SK-N-SH treated with all-trans-retinoic acid at 6 μM for 48 hours (cell line): Measurements from ENCODE around the gene GDF11.

ENCODE experiments used
- ATAC-seq: fragments of 200-7000 bp; cut with Tn5 transposase; 3 replicates; pipeline ENCODE4 v1.9.1; 2020; ENCODE audit warnings: mild to moderate bottlenecking, moderate library complexity
- ARNTL ChIP-seq: fragments of 450-650 bp; formaldehyde crosslinking; IDR thresholded peaks from 2 replicates; pipeline ENCODE4 v1.5.0; 2020; ENCODE audit warnings: low read depth, mild to moderate bottlenecking, moderate library complexity, borderline replicate concordance
- BACH2 ChIP-seq: fragments of 250-450 bp; sonication (Bioruptor Pico); IDR thresholded peaks from 2 replicates; pipeline ENCODE4 v1.9.0; 2021; ENCODE audit warnings: mild to moderate bottlenecking, borderline replicate concordance
- CSDC2 ChIP-seq: fragments of 250-450 bp; sonication (Bioruptor Pico); IDR thresholded peaks from 2 replicates; pipeline ENCODE4 v1.5.0; 2020; ENCODE audit warnings: mild to moderate bottlenecking, moderate library complexity
- CSRNP3 ChIP-seq: fragments of 250-450 bp; sonication (Bioruptor Pico); IDR thresholded peaks from 2 replicates; pipeline ENCODE4 v1.5.1; 2021; ENCODE audit warnings: mild to moderate bottlenecking, moderate library complexity
- ESRRG ChIP-seq: fragments of 250-450 bp; sonication (Bioruptor Pico); IDR thresholded peaks from 2 replicates; pipeline ENCODE4 v1.6.1; 2021; ENCODE audit warnings: mild to moderate bottlenecking
- GLIS3 ChIP-seq: fragments of 250-450 bp; sonication (Bioruptor Pico); IDR thresholded peaks from 2 replicates; pipeline ENCODE4 v1.5.0; 2020; ENCODE audit warnings: mild to moderate bottlenecking, moderate library complexity
- ISL1 ChIP-seq: fragments of 250-450 bp; sonication (Bioruptor Pico); IDR thresholded peaks from 2 replicates; pipeline ENCODE4 v2.1.2; 2022; ENCODE audit warnings: mild to moderate bottlenecking, moderate library complexity
- OSR1 ChIP-seq: fragments of 250-450 bp; sonication (Bioruptor Pico); IDR thresholded peaks from 2 replicates; pipeline ENCODE4 v1.8.0; 2022; ENCODE audit warnings: moderate library complexity, mild to moderate bottlenecking, inconsistent platforms
- PATZ1 ChIP-seq: fragments of 250-450 bp; sonication (Bioruptor Pico); IDR thresholded peaks from 2 replicates; pipeline ENCODE4 v1.8.0; 2020; ENCODE audit warnings: mild to moderate bottlenecking, moderate library complexity, borderline replicate concordance
- PPARA ChIP-seq: fragments of 250-450 bp; sonication (Bioruptor Pico); IDR thresholded peaks from 2 replicates; pipeline ENCODE4 v1.5.0; 2020; ENCODE audit warnings: mild to moderate bottlenecking, borderline replicate concordance
- RARB ChIP-seq: fragments of 250-450 bp; sonication (Bioruptor Pico); IDR thresholded peaks from 2 replicates; pipeline ENCODE4 v1.8.0; 2021; ENCODE audit warnings: mild to moderate bottlenecking, moderate library complexity
- SNAI2 ChIP-seq: fragments of 250-450 bp; sonication (Bioruptor Pico); IDR thresholded peaks from 2 replicates; pipeline ENCODE4 v1.5.0; 2020; ENCODE audit warnings: mild to moderate bottlenecking, moderate library complexity
- TCF4 ChIP-seq: fragments of 250-450 bp; sonication (Bioruptor Pico); IDR thresholded peaks from 2 replicates; pipeline ENCODE4 v1.8.0; 2021; ENCODE audit warnings: mild to moderate bottlenecking, moderate library complexity, borderline replicate concordance
- TOX ChIP-seq: fragments of 250-450 bp; sonication (Bioruptor Pico); IDR thresholded peaks from 2 replicates; pipeline ENCODE4 v1.8.0; 2021; ENCODE audit warnings: mild to moderate bottlenecking, moderate library complexity, borderline replicate concordance
- TSHZ2 ChIP-seq: fragments of 250-450 bp; sonication (Bioruptor Pico); IDR thresholded peaks from 2 replicates; pipeline ENCODE4 v1.5.0; 2020; ENCODE audit warnings: mild to moderate bottlenecking, moderate library complexity
- ZC3H10 ChIP-seq: fragments of 250-450 bp; sonication (Bioruptor Pico); IDR thresholded peaks from 2 replicates; pipeline ENCODE4 v1.5.1; 2021; ENCODE audit warnings: mild to moderate bottlenecking, moderate library complexity
- ZFP3 ChIP-seq: fragments of 250-450 bp; sonication (Bioruptor Pico); IDR thresholded peaks from 2 replicates; pipeline ENCODE4 v1.5.0; 2020; ENCODE audit warnings: mild to moderate bottlenecking, moderate library complexity
- ZFP30 ChIP-seq: fragments of 450-650 bp; formaldehyde crosslinking; IDR thresholded peaks from 2 replicates; pipeline ENCODE4 v1.5.0; 2022; ENCODE audit warnings: mild to moderate bottlenecking, moderate library complexity
- ZNF565 ChIP-seq: fragments of 450-650 bp; formaldehyde crosslinking; conservative IDR thresholded peaks from 2 replicates; pipeline ENCODE4 v1.5.0; 2020; ENCODE audit warnings: low read depth, mild to moderate bottlenecking, moderate library complexity
- ZNF70 ChIP-seq: fragments of 450-650 bp; formaldehyde crosslinking; IDR thresholded peaks from 2 replicates; pipeline ENCODE4 v1.5.0; 2020; ENCODE audit warnings: mild to moderate bottlenecking, moderate library complexity

The GDF11 gene

GRCh38 chr12:55728186-55728938 is 14.6 kb upstream of the GDF11 start:
- no peak for TF ChIP-seq ZNF565 (CRISPR knock-in tag)
- no peak for TF ChIP-seq ISL1
- no peak for TF ChIP-seq ZFP3 (CRISPR knock-in tag)
- TF ChIP-seq CSDC2 (CRISPR knock-in tag), result no peak
- TF ChIP-seq PPARA, result no peak
- no peak for TF ChIP-seq ESRRG (CRISPR knock-in tag)
- TF ChIP-seq CSRNP3 (CRISPR knock-in tag), result no peak
- no peak for TF ChIP-seq BACH2 (CRISPR knock-in tag)
- no peak for TF ChIP-seq RARB (CRISPR knock-in tag)
- no peak for TF ChIP-seq TCF4 (CRISPR knock-in tag)
- no peak for TF ChIP-seq TOX (CRISPR knock-in tag)
- TF ChIP-seq ARNTL (CRISPR knock-in tag), result no peak
- TF ChIP-seq PATZ1 (CRISPR knock-in tag), result no peak; the same call in 1 of the 2 replicates
- no peak for TF ChIP-seq ZFP30 (CRISPR knock-in tag)
- TF ChIP-seq ZC3H10, result no peak
- TF ChIP-seq SNAI2 (CRISPR knock-in tag), result no peak
- TF ChIP-seq OSR1 (CRISPR knock-in tag), result no peak
- no peak for TF ChIP-seq GLIS3 (CRISPR knock-in tag)
- no peak for TF ChIP-seq TSHZ2 (CRISPR knock-in tag)
- no peak for TF ChIP-seq ZNF70
- ATAC-seq, result peak; percentile 32

GRCh38 chr12:55728939-55729818 is 13.7 kb upstream of the GDF11 start, which contains the start of gene CD63:
CD63 (minus strand) TSS chr12:55729009; CDS start chr12:55728341, 668 bp downstream.
- peak; percentile 84 for ATAC-seq
- TF ChIP-seq PATZ1 (CRISPR knock-in tag) (peak; percentile 99), PPARA (no peak)
